HEK293 (cell line): ENCODE data around the gene BEND4.

Experiments used
- AEBP2 ChIP-seq: fragments of 450-650 bp; formaldehyde crosslinking; IDR thresholded peaks from 2 replicates; pipeline ENCODE4 v1.5.1; 2016; ENCODE audit warnings: missing biosample characterization, missing genetic modification characterization, borderline replicate concordance
- BCL11A ChIP-seq: fragments of 450-650 bp; formaldehyde crosslinking; IDR thresholded peaks from 2 replicates; pipeline ENCODE4 v1.5.1; 2016; ENCODE audit warnings: low read depth, missing biosample characterization, missing genetic modification characterization
- GFI1B ChIP-seq: fragments of 450-650 bp; formaldehyde crosslinking; IDR thresholded peaks from 2 replicates; pipeline ENCODE4 v1.5.1; 2016; ENCODE audit warnings: missing biosample characterization, missing genetic modification characterization
- GLI4 ChIP-seq: fragments of 450-650 bp; formaldehyde crosslinking; IDR thresholded peaks from 2 replicates; pipeline ENCODE4 v1.5.1; 2016; ENCODE audit warnings: missing biosample characterization, missing genetic modification characterization
- HOXC10 ChIP-seq: sonication (generic); formaldehyde crosslinking; IDR thresholded peaks from 2 replicates; pipeline ENCODE4 v1.8.1; 2023; ENCODE audit warnings: mild to moderate bottlenecking, missing genetic modification reagents
- OSR2 ChIP-seq: fragments of 450-650 bp; formaldehyde crosslinking; IDR thresholded peaks from 2 replicates; pipeline ENCODE4 v1.5.1; 2016; ENCODE audit warnings: missing biosample characterization, missing genetic modification characterization
- OVOL3 ChIP-seq: fragments of 450-650 bp; formaldehyde crosslinking; IDR thresholded peaks from 2 replicates; pipeline ENCODE4 v1.5.1; 2016; ENCODE audit warnings: missing biosample characterization, missing genetic modification characterization
- PRDM4 ChIP-seq: fragments of 450-650 bp; formaldehyde crosslinking; IDR thresholded peaks from 2 replicates; pipeline ENCODE4 v1.5.1; 2017; ENCODE audit warnings: missing biosample characterization, missing genetic modification characterization
- PRDM6 ChIP-seq: fragments of 450-650 bp; formaldehyde crosslinking; IDR thresholded peaks from 2 replicates; pipeline ENCODE4 v1.5.1; 2017; ENCODE audit warnings: missing biosample characterization, missing genetic modification characterization
- SP7 ChIP-seq: fragments of 450-650 bp; formaldehyde crosslinking; IDR thresholded peaks from 2 replicates; pipeline ENCODE4 v1.5.1; 2016; ENCODE audit warnings: missing biosample characterization, missing genetic modification characterization
- TSHZ1 ChIP-seq: fragments of 450-650 bp; formaldehyde crosslinking; IDR thresholded peaks from 2 replicates; pipeline ENCODE4 v1.5.1; 2016; ENCODE audit warnings: missing biosample characterization, missing genetic modification characterization, borderline replicate concordance
- ZBTB17 ChIP-seq: fragments of 450-650 bp; formaldehyde crosslinking; IDR thresholded peaks from 2 replicates; pipeline ENCODE4 v1.5.1; 2016; ENCODE audit warnings: missing biosample characterization, missing genetic modification characterization
- ZBTB20 ChIP-seq: fragments of 450-650 bp; formaldehyde crosslinking; IDR thresholded peaks from 2 replicates; pipeline ENCODE4 v1.5.1; 2016; ENCODE audit warnings: missing biosample characterization, missing genetic modification characterization
- ZBTB49 ChIP-seq: fragments of 450-650 bp; formaldehyde crosslinking; IDR thresholded peaks from 2 replicates; pipeline ENCODE4 v1.5.1; 2016; ENCODE audit warnings: missing biosample characterization, missing genetic modification characterization, low read depth
- ZEB2 ChIP-seq: fragments of 450-650 bp; formaldehyde crosslinking; IDR thresholded peaks from 2 replicates; pipeline ENCODE4 v1.5.1; 2016; ENCODE audit warnings: missing biosample characterization, missing genetic modification characterization
- ZNF10 ChIP-seq: fragments of 450-650 bp; formaldehyde crosslinking; IDR thresholded peaks from 2 replicates; pipeline ENCODE4 v1.5.1; 2017; ENCODE audit warnings: missing biosample characterization, missing genetic modification characterization
- ZNF121 ChIP-seq: fragments of 450-650 bp; formaldehyde crosslinking; IDR thresholded peaks from 2 replicates; pipeline ENCODE4 v1.5.1; 2016; ENCODE audit warnings: missing biosample characterization, missing genetic modification characterization
- ZNF184 ChIP-seq: fragments of 450-650 bp; IDR thresholded peaks from 2 replicates; pipeline ENCODE4 v1.5.1; 2018; ENCODE audit warnings: missing biosample characterization, mild to moderate bottlenecking, missing genetic modification characterization
- ZNF211 ChIP-seq: fragments of 450-650 bp; formaldehyde crosslinking; IDR thresholded peaks from 2 replicates; pipeline ENCODE4 v1.5.1; 2016; ENCODE audit warnings: low read depth, missing biosample characterization, missing genetic modification characterization
- ZNF248 ChIP-seq: fragments of 450-650 bp; formaldehyde crosslinking; IDR thresholded peaks from 2 replicates; pipeline ENCODE4 v1.5.1; 2017; ENCODE audit warnings: missing biosample characterization, missing genetic modification characterization
- ZNF266 ChIP-seq: fragments of 450-650 bp; formaldehyde crosslinking; IDR thresholded peaks from 2 replicates; pipeline ENCODE4 v1.5.1; 2016; ENCODE audit warnings: missing biosample characterization, missing genetic modification characterization, low read depth
- ZNF280D ChIP-seq: fragments of 450-650 bp; formaldehyde crosslinking; IDR thresholded peaks from 2 replicates; pipeline ENCODE4 v1.5.1; 2016; ENCODE audit warnings: missing biosample characterization, missing genetic modification characterization
- ZNF354C ChIP-seq: fragments of 450-650 bp; formaldehyde crosslinking; IDR thresholded peaks from 2 replicates; pipeline ENCODE4 v1.5.1; 2016; ENCODE audit warnings: missing biosample characterization, missing genetic modification characterization, low read depth, borderline replicate concordance
- ZNF501 ChIP-seq: fragments of 450-650 bp; formaldehyde crosslinking; IDR thresholded peaks from 2 replicates; pipeline ENCODE4 v1.5.1; 2016; ENCODE audit warnings: missing biosample characterization, missing genetic modification characterization
- ZNF529 ChIP-seq: fragments of 450-650 bp; formaldehyde crosslinking; IDR thresholded peaks from 2 replicates; pipeline ENCODE4 v1.5.1; 2017; ENCODE audit warnings: missing genetic modification characterization, missing biosample characterization; ENCODE audit not compliant: insufficient replicate concordance
- ZNF626 ChIP-seq: fragments of 450-650 bp; sonication (Bioruptor Pico); formaldehyde crosslinking; IDR thresholded peaks from 2 replicates; pipeline ENCODE4 v1.5.1; 2018; ENCODE audit warnings: missing biosample characterization, missing genetic modification characterization, inconsistent platforms

Gene BEND4

GRCh38 chr4:42148425-42148824 is 4.0 kb downstream of the BEND4 start (continued):
- TF ChIP-seq ZNF626 (tag by site-specific recombination) (no peak), GLI4 (tag by site-specific recombination) (no peak), ZBTB20 (tag by site-specific recombination) (no peak), ZNF354C (tag by site-specific recombination) (no peak), ZBTB17 (tag by site-specific recombination) (no peak), ZNF266 (tag by site-specific recombination) (no peak), SP7 (tag by site-specific recombination) (0 out of 2 replicates have a peak, but pooled peaks have one; percentile 20), BCL11A (tag by site-specific recombination) (0 out of 2 replicates have a peak, but pooled peaks have one; percentile 43), ZNF501 (tag by site-specific recombination) (no peak), ZBTB49 (tag by site-specific recombination) (no peak), OVOL3 (tag by site-specific recombination) (0 out of 2 replicates have a peak, but pooled peaks have one; percentile 55), ZEB2 (tag by site-specific recombination) (peak; percentile 45; the same call in 1 of the 2 replicates), PRDM4 (tag by site-specific recombination) (peak; percentile 12; the same call in 1 of the 2 replicates), ZNF280D (tag by site-specific recombination) (no peak), AEBP2 (no peak), TSHZ1 (no peak), ZNF184 (tag by site-specific recombination) (no peak), ZNF10 (tag by site-specific recombination) (peak; percentile 88), ZNF248 (tag by site-specific recombination) (no peak), ZNF529 (tag by site-specific recombination) (no peak), GFI1B (tag by site-specific recombination) (no peak), HOXC10 (no peak), ZNF211 (tag by site-specific recombination) (no peak), PRDM6 (tag by site-specific recombination) (peak; percentile 78), OSR2 (tag by site-specific recombination) (peak; percentile 68; the same call in 1 of the 2 replicates), ZNF121 (tag by site-specific recombination) (no peak)
